Adrenal gland (tissue), 12 donors: ENCODE data around the gene PEX16. TPM values are rescaled to one million over a fixed set of nuclear protein-coding genes. Genes with fewer than 3 reads are reported as not detected.
A peak's percentile ranks its signal among the peaks of the same experiment; 100 is the strongest.

Experiments
- DNase-seq, 7 donors: peaks; one replicate each; pipeline ENCODE4 v3.0.0-alpha.2; 2019 to 2020
- H3K27ac ChIP-seq, 5 donors: fragments of 200-600 bp; sonication (generic) in 4 of 5; 1 replicate in 3 of 5; 2 replicates in 2 of 5; pipeline versions ENCODE4 v1.5.1 to v1.8.0; 2016 to 2020; ENCODE audit warnings: mild to moderate bottlenecking in 1 of 5
- H3K27me3 ChIP-seq: fragments of 200-600 bp; 2 replicates; pipeline ENCODE4 v1.8.0; 2021
- H3K36me3 ChIP-seq, 2 donors: fragments of 200-600 bp; replicated peaks in 1 of 2; 1 replicate in 1 of 2; 2 replicates in 1 of 2; pipeline versions ENCODE4 v1.5.1 to v1.8.0; 2018 to 2022
- H3K4me1 ChIP-seq, 2 donors: fragments of 200-600 bp; replicated peaks in 1 of 2; 1 replicate in 1 of 2; 2 replicates in 1 of 2; pipeline versions ENCODE4 v1.5.1 to v1.8.0; 2018 to 2021
- H3K4me3 ChIP-seq, 4 donors: fragments of 200-600 bp; sonication (generic) in 3 of 4; one replicate each; pipeline ENCODE4 v1.5.1; 2016 to 2018
- H3K9me3 ChIP-seq, 3 donors: fragments of 200-600 bp; sonication (generic) in 1 of 3; replicated peaks in 1 of 3; 1 replicate in 2 of 3; 2 replicates in 1 of 3; pipeline versions ENCODE4 v1.5.1 to v1.8.0; 2016 to 2021
- CTCF ChIP-seq, 6 experiments: fragments of 450-650 bp in 4 of 6; fragments of 200-600 bp in 2 of 6; sonication (generic) in 1 of 6; IDR thresholded peaks; 1 replicate in 5 of 6; 2 replicates in 1 of 6; pipeline versions ENCODE4 v1.5.1 to v1.8.0; 2016 to 2021; ENCODE audit warnings: antibody characterized with exemption in 6 of 6, mild to moderate bottlenecking in 2 of 6, moderate library complexity in 1 of 6
- POLR2A ChIP-seq, 2 donors: fragments of 450-650 bp; IDR thresholded peaks; one replicate each; pipeline ENCODE4 v1.6.1; 2017; ENCODE audit warnings: antibody characterized with exemption in 2 of 2, mild to moderate bottlenecking in 2 of 2, moderate library complexity in 1 of 2
- WGBS, 4 donors: extraction: QIAGEN DNeasy Blood & Tissue Kit in 2 of 4; methylation state at CpG; one replicate each; pipeline versions ENCODE4 v1.1.5 to v1.1.7; 2013 to 2017; 5-methylcytosine and 5-hydroxymethylcytosine counted together
- intact Hi-C, 2 donors: fragments of 100-400 bp; cut with DNase I; formaldehyde crosslinking; loops; one replicate each; pipeline versions ENCODE4 v1.14.1 to v1.15.0; 2022 to 2023
- polyA plus RNA-seq, 3 donors: library from polyadenylated mRNA; stranded (reverse); fragments of 200-250 nt in 2 of 3; fragments of 350-450 nt in 1 of 3; fragmentation: Illumina TruSeq in 1 of 3; extraction: RNeasy Lipid Tissue Mini Kit (QIAGEN cat#74804) in 1 of 3; gene quantifications; one replicate each; pipeline ENCODE4 v1.2.3, GENCODE V29; 2013 to 2014
- total RNA-seq, 9 donors: library from RNA; depleted of rRNA in 4 of 9; stranded (reverse); fragments of >200 nt in 4 of 9; fragments of 120-200 nt in 1 of 9; fragmentation: NEBNext Ultra II Directional in 1 of 9; extraction: Animal tissue kit (Norgen Biotek cat#: 25700) in 1 of 9; gene quantifications; one replicate each; pipeline versions ENCODE4 v1.1.0 to v1.2.4, GENCODE V29; 2013 to 2023
- donor health status: healthy with polysubstance abuse.
- donor health status: Bipolar disorder and iron deficiency.
- donor health status: DM: yes; HTN: yes; CAD: no.
- donor health status: DM: no; HTN: no; CAD: no.
- donor health status: DM: no; HTN: no; CAD: no.
- donor health status: DM: yes; HTN: yes; CAD: no.

Gene PEX16
- total and polyA plus RNA-seq, 12 donors, result 7.6 to 67.6 (median 40.7) TPM

DNA sequence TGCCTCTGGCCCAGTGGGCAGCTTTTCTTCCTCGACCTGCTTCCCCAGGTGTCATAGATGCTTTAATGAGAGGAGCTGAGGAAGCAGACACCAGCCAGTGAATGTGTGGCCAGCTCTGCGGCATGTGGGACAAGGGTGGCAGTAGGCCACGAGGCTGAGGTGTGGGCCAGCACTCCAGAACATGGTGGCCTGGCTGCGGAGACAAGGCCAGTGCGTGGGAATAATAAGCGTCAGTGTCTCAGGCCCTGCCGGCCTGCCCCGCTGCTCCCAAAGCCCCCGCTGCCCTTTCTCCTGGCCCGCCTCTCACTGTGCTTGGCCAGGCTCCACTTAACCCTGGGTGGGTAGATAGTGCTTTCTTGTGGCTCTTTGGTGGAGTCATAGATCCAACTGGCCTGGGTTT lies 30.1 kb downstream of the PEX16 start:
- Histone ChIP-seq H3K27ac (no peak overlapping the region), H3K4me3 (no peak overlapping the region), H3K9me3 (no peaks in the 10 kb centered on the region), H3K36me3 (no peaks in the 10 kb centered on the region), H3K4me1 (peaks cover 3 to 9% of the 10 kb centered on the region in 2 donors), H3K27me3 (no peaks in the 10 kb centered on the region)
- intact Hi-C loops, result no loop called here
- 80 to 93% (median 87%) methylated on average over 3 to 10 of the region's 10 CpGs for WGBS, 4 donors
- TF ChIP-seq CTCF (IDR thresholded peaks at IDR 0.05) (no peak), POLR2A (IDR thresholded peaks at IDR 0.05) (no peak)
- no peak for DNase-seq

DNA sequence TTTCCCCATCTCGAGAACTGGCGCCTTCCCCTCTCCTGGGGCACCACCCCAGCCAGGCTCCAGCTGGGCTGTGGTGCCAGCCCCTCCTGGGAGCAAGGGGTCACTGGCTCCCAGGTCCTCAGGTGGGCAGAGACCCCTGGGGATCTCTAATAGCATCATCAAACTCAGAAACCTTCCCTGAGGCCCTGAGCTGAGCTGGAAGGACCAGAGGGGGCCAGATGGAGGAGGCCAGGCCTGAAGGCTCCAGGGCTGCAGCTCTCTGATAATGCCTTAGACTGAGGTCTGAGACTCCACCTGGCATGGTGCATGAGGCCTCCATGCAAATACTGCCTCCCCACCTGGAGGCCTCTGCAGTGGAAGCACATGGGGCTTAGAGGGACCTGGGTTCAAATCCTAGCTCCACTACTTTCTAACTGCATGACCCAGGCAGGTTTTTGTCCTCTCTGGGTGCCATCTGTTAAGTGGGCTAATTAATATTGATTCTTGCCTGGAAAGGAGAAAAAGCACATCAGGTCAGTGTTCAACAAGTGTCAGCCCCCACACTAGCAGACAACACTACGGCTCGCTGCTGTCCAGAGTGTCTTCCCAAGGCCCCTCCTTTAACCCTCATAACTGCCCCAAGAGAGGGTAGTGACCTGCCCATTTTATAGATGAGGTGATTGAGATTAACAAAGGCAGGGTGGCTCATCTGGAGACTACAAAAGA lies 30.7 kb downstream of the PEX16 start:
- peaks cover 0 to under 1% of the 10 kb centered on the region in 2 donors for H3K36me3 ChIP-seq
- H3K27ac ChIP-seq, result no peak overlapping the region
- H3K4me1 ChIP-seq, result peaks cover 3 to 9% of the 10 kb centered on the region in 2 donors
- no peak overlapping the region for H3K4me3 ChIP-seq
- no peak for TF ChIP-seq POLR2A (IDR thresholded peaks at IDR 0.05)
- TF ChIP-seq CTCF (IDR thresholded peaks at IDR 0.05), result no peak
- DNase-seq, result no peak
- 88 to 94% (median 91%) methylated on average over 2 to 4 of the region's 4 CpGs; no CpG with 5 or more reads in 1 of the 4 donors for WGBS, 4 donors
- intact Hi-C loops, result no loop called here
- no peaks in the 10 kb centered on the region for H3K9me3 ChIP-seq
- H3K27me3 ChIP-seq, result no peaks in the 10 kb centered on the region

DNA sequence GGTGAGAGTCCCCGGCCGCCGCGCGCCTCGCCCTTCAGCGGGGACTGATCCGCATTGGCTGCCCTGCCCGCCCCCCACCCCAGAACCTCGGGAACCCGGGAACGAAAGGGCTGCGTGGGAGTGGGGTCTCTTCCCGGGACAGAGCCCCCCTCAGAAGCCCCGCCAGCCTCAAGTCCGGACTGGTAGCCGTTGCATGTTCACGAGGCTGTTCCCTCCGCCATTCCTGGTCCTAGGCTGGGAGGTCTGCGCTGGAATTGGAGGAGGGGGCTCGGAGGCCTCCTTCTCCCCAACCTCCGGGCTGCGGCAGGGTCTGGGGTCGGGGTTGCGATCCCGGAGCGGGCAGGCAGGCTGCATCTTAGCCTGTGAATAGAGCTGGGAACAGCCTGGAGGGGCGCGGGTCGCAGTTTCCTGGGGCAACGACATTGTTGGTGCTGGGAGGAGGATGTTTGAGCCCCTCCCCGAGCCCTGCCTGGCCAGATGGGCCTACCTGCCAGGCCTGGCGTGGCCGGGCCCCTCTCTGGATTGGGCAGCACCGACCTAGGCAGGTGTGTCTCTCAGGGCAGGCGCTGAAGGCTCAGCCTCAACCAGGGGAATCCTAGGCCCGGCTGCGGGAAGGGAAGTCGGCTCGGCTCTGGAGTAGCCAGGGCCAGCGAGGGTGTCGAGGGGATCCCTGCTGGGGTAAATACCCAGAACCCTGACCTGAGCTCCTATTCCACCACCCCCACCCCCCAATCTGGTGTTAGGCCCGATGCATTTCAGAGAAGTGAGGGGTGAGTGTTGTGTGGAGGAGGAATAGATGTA lies 31.6 kb downstream of the PEX16 start:
- no peak for DNase-seq
- Histone ChIP-seq H3K36me3 (peaks cover 0 to 9% of the 10 kb centered on the region in 2 donors), H3K27ac (peak overlapping the region in 1 of 5 donors; percentile 15), H3K9me3 (no peaks in the 10 kb centered on the region), H3K27me3 (no peaks in the 10 kb centered on the region), H3K4me1 (peaks cover 3 to 17% of the 10 kb centered on the region in 2 donors), H3K4me3 (peak overlapping the region in 1 of 4 donors; percentile 65)
- TF ChIP-seq POLR2A (IDR thresholded peaks at IDR 0.05) (no peak), CTCF (IDR thresholded peaks at IDR 0.05) (no peak)
- WGBS, 4 donors, result 20 to 33% (median 27%) methylated on average over 21 to 43 of the region's 43 CpGs
- intact Hi-C loops, result no loop called here

- no peaks in the 10 kb centered on the region for H3K9me3 ChIP-seq
- peaks cover 5 to 24% of the 10 kb centered on the region in 2 donors for H3K4me1 ChIP-seq
- TF ChIP-seq POLR2A (IDR thresholded peaks at IDR 0.05) (no peak), CTCF (IDR thresholded peaks at IDR 0.05) (no peak)
- WGBS, 4 donors, result 1 to 12% (median 2%) methylated on average over 7 to 72 of the region's 73 CpGs
- H3K36me3 ChIP-seq, result peaks cover 0 to 16% of the 10 kb centered on the region in 2 donors
- H3K4me3 ChIP-seq, result peak within 1 kb of the TSS in 1 of 4 donors; percentile 65
- intact Hi-C loops, result no loop called here
- H3K27me3 ChIP-seq, result no peaks in the 10 kb centered on the region
- H3K27ac ChIP-seq, result peak within 1 kb of the TSS in 1 of 5 donors; percentile 38
- peak; percentile 57 to 83 (median 66) for DNase-seq
These were observed 32.3 kb downstream of the PEX16 start, which contains the start of gene MAPK8IP1 for GRCh38 chr11:45885274-45885920. MAPK8IP1 (plus strand) TSS chr11:45885651; CDS start chr11:45885821, 170 bp downstream.
